Measurements from ENCODE around the gene CDA.

The CDA gene

DNA sequence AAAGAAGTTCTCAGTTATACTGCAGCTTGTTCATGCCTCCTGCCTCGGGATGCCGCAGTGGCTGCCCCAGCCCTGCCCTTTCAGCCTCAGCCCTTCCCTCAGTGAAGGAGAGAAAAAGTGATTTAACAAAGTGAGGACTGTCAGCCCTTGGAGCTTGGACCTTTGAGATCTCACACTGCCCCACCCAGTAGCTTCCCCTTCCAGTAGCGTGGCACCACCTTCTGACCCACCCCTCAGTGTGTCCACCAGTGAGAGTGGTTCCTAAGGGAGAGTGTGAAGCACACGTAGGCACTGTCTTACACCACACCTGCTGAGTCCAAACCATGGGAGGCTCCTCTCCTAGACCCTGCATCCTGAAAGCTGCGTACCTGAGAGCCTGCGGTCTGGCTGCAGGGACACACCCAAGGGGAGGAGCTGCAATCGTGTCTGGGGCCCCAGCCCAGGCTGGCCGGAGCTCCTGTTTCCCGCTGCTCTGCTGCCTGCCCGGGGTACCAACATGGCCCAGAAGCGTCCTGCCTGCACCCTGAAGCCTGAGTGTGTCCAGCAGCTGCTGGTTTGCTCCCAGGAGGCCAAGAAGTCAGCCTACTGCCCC is at the start of gene CDA:
Gene CDA (plus strand): TSS at position 464 of the 592 bp plus-strand sequence. CDS start 33 bp downstream, at position 497.
- DNase-seq: no peak

GRCh38 chr1:20540281-20540680 is 48.6 kb upstream of the CDA start:
- DNase-seq: no peak

DNA sequence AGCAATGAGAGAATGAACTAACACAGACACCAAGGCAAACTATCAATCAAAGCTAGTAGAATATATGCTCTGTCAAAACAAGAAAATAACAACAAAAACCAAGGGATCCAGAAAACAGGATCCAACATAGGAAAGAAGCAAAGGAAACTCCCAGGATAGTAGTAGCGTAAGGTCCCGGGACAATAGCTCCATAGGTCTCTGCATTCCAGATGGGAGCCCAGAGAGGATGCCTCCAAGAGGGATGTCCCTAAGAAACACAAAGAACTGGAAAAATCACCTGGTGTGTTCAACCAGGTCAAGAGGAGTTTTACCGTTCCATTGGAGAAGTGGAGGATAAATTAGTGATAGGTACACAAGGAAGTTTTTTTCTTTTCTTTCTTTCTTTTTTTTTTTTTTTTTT is 42.3 kb upstream of the CDA start:
- DNase-seq: no peak

DNA sequence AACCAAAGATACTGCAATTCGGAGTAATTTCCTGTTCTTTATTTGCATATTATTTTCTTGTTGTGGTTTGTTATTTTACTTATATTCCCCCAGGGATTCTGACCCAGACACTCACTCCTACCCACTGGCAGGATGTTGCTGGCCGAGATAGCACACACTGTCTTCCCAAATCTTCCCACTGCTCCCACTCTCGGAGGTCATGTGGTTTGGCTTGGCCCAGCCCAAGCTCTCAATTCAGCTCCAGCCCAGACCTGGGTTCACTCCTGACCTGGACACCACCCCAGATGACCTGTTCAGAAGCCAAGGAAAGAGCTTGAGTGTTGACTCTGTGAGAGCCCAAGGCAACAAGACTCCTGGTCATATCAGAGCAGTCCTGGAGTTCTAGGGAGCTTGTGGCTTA is 37.7 kb upstream of the CDA start:
- no peak for DNase-seq

DNA sequence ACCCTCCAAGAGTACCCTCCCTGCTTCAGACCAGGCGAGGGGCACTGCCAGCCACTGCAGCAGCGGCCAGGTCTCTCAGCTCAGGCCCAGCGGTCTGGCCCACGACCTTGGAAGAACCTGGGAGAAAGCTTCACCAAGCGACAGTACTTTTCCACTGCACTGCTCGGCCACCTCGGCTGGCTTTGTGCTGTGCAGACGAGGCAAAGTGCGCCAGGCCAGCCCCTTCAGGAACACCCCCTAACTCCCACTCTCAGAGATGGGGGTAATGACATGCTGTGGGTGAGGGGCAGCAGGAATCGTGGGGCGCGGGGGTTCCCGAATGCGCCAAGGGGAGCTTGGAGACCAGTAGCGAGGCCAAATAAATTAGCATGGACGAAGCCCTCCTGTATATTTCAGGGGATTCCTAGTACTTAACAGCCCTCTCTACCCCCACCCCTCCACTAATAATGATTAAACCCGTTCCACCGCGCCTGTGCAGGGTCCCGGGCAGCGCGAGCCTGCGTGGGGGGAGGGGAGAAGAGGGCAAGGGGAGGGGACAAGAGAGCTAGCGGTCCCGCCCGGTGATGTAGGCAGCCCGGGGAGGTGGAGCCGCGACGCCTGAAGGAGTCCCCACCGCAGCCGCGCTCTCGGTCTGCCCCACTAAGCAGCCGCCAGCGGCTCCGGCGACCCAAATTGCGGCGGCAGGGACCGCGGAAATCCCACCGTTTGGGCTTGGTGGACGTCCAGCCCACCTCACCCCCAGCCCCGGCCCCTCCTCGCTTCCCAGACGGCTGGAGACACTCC is 36.8 kb upstream of the CDA start, which contains the start of gene FAM43B:
Gene FAM43B (plus strand): TSS at position 629 of the 783 bp plus-strand sequence. CDS start 401 bp downstream, outside the sequence.
- DNase-seq: no peak

DNA sequence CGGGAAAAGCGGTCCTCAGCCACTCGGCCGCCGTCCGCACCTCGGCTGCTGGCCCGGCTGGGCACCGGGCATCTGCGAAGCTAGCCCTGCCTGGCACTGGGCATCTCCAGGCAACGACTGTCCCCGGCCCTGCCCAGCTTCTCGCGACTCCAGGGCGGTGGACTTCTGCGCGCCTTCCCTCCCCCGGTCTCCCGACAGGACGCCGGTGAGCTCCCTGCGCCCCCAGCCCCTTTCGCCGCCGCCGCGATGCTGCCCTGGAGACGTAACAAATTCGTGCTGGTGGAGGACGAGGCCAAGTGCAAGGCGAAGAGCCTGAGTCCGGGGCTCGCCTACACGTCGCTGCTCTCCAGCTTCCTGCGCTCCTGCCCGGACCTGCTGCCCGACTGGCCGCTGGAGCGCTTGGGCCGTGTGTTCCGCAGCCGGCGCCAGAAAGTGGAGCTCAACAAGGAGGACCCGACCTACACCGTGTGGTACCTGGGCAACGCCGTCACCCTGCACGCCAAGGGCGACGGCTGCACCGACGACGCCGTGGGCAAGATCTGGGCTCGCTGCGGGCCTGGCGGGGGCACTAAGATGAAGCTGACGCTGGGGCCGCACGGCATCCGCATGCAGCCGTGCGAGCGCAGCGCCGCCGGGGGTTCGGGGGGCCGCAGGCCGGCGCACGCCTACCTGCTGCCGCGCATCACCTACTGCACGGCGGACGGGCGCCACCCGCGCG is 36.0 kb upstream of the CDA start:
- no peak for DNase-seq

DNA sequence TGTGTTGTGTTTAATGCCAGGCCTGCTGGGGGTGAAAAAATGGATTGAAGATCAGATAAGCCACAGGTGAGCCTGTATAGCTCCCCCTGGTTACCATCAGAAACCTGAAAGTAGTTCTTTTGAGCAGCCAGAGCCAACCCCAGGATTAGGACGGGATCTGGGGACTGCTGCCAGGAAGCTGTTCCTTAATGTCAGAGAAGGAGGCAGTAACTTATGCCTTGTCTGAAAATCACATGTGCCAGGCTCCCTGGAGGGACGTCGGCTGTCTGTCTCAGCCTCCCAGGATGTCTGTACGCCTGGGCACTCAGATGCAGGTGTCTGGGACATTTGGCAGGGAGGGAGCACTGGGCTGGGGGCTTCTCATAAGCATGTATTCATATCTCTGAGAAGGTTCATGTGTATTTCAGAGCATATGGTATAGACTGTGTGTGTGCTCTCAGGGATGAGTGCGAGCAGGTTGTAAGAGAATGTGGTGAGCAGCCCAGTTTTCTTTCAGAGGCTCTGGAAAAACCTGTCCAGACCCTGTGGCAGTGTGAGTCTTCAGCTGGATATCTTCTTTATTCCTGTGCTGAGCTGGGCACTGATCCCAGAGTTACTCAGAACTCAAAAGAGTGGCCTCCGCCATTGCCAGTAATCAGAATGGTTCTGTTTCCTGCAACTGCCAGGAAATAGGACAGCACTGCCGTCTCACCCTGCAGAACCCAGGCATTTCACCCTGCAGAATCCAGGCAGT is 33.7 kb upstream of the CDA start:
- no peak for DNase-seq

GRCh38 chr1:20555758-20556120 is 33.2 kb upstream of the CDA start:
- no peak for DNase-seq

- DNase-seq: no peak
These were observed 30.7 kb upstream of the CDA start for GRCh38 chr1:20558191-20558590.

GRCh38 chr1:20560966-20561365 is 27.9 kb upstream of the CDA start:
- no peak for DNase-seq

DNA sequence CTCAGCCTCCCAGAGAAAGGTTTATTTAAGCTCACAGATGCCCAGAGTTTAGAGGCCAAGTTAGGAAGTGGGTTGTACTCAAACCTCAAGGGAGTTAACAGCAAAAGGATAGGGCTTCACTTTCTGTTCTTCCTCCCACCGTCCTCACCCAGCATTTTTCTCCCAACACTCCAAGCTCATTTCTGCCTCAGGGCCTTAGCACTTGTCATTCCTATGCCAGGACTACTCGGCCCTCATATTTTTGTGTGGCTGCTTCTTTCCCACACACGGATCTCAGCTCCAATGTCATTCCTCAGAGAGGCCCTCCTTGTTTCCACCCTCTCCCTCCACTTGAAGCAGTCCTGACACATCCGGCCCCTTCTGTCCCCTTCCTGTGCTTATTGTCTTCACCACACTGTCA is 23.7 kb upstream of the CDA start:
- DNase-seq: no peak

GRCh38 chr1:20569523-20570098 is 19.3 kb upstream of the CDA start:
- no peak for DNase-seq

GRCh38 chr1:20571427-20571826 is 17.5 kb upstream of the CDA start:
- no peak for DNase-seq

- no peak for DNase-seq
These were observed 14.9 kb upstream of the CDA start for GRCh38 chr1:20573987-20574386.

DNA sequence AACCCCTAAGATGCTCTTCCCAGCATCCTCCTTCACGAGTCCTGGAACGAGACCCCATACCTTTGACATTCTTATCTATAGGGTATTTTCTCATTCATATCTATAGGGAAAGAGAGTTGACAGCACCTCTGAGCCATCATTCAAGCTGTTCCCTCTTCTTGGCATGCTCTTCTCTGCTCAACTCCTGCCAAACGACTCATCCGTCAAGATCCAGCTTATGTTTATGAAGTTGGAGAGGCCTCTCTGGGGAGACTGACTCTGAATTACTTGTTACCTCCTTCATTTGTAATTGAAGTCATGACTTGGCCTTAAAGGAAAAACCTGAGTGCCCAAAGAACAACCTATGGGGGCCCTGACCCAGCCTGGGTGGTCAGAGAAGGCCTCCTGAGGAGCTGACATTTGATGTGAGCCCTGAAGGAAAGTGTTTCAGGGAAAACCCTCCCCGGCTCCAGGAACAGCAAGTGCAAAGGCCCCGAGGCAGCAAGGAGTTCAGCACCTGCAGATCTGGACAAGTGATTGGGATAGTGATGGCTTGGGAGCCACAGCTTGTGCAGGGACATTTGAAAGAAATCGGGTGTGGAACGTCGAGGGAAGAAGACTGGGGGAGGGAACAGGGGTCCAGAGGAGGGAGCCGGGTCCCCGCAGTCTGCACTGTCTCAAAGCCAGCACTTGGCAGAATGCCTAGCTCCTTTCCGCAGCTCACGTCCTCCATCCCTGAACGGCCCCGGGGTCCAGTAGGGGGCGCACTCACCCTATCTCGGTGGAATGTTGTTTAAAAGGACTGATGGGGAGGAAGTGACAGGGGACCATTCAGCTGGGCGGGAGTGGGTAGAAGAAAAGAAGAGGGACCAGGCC is 14.0 kb upstream of the CDA start:
- DNase-seq: no peak

DNA sequence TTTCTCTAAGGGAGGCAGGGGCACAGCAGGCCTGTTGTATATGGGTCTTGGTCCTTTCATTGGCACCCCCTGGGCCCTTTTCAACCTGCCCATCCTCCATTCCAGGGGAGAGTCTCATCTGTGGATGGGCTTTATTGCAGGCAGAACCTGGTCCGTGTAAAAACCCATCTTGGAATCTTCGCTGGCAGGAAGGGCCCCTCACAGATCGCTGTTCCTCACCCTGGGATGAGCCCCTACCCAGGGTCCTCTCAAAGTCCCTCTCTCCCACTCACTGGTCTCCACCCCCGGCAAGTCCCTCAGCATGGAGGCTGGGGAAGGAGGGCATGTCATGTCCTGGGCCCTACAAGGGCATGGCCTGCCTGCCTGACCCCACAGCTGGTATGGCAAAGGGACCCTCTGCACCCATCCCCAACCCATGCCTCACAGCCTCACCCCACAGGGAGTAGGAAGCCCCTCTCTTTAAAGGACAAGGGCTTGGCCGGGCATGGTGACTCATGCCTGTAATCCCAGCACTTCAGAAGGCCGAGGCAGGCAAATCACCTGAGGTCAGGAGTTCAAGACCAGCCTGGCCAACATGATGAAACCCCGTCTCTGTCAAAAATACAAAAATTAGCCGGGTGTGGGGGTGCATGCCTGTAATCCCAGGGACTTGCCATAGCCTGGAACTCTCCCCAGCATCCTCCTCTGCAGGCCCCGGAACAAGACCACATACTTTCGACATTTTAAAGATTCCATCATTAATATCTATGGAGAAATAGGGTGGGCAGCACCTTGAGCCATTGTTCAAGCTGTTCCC is 13.2 kb upstream of the CDA start:
- DNase-seq: no peak

GRCh38 chr1:20578062-20578461 is 10.8 kb upstream of the CDA start:
- no peak for DNase-seq

DNA sequence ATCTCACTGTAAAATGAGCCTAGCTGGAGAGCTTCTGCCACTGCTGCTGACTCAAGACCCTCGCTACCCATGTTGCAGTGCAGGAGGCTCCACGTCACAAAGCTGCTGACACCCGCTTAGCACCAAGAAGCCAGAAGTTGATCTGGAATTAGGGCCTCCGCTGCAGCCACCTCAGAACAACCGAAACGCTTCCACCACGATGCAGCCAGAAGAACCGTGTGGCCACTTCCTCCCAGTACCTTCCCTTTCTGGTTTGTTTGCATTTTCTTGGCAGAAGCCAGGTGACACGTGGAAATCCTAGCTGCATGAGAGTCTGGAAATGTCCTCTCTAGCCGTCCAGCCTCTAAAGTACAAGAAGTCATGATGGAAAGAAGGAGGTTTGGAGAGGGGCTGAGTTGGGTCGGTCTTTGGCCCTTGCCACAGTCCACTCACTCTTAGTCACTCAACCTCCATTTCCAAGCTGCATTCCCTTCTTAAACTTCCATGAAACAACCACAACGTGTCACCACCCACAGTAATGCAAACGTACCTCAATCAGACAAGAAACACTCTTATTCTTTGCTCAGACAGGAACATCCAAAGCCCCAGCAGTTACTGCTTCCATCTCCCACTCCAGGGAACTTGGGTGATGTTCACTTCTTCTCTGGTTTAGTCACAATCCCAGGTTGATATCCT is 10.0 kb upstream of the CDA start:
- no peak for DNase-seq

GRCh38 chr1:20584890-20585289 is 4.0 kb upstream of the CDA start:
- DNase-seq: no peak

DNA sequence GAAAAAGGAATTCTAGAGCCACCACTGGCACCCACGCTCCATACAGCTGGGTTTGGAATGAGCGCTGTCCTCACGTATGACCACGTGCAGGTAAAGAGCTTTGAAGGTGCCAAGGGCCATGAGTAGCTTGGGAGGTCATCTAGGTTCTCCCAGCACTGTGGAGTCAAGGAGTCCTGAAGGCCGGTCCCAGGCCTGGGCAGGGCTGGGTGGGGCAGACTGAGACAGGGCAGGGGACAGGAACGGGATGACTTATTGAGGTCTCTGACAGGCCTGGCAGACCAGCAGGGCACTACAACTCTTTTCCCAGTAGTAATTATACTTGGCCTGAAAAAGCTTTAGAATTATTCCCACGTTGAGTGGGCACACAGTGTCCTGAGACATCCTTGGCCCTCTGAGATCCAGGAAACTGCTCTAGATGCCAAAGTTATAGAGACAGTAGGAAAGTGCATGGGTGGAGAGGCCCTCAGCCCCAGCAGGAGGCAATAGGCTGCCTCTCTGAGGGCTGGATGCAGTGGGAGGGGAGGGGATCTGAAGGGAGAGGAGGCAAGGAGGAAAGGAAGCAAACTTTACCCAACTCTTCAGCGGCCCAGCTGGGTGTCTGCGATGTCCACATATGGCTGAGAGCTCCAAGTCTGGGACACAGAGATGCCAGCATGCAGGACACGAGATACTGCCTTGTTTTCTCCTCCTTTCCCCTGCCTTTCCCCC is 1.8 kb upstream of the CDA start:
- no peak for DNase-seq
